Right forelimb (tissue), 1 donor: Measurements from ENCODE around the gene TSPAN11.

Experiments
- DNase-seq: peaks from one replicate; pipeline ENCODE4 v3.0.0-alpha.2; 2018

TSPAN11 gene

DNA sequence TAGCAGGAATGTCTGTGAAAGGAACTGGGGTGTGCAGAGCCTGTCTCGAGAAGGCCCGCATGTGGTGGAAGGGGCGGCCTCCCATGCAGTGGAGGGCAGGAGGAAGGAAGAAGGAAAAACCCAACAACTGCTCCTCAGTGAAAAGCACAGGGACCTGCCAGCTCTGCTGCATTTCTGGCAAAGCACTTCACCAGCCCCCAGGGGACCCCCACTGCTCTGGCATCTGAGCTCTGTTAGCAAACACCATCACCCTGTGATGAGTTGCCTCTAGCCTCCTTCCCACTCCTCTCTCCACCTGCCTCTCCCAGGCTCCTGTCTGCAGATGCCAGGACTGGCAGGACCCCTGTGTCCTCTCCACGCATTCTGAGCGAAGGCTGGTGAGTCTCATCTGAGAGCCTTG, 78.1 kb downstream of the TSPAN11 start:
- DNase-seq = peak; percentile 35

DNA sequence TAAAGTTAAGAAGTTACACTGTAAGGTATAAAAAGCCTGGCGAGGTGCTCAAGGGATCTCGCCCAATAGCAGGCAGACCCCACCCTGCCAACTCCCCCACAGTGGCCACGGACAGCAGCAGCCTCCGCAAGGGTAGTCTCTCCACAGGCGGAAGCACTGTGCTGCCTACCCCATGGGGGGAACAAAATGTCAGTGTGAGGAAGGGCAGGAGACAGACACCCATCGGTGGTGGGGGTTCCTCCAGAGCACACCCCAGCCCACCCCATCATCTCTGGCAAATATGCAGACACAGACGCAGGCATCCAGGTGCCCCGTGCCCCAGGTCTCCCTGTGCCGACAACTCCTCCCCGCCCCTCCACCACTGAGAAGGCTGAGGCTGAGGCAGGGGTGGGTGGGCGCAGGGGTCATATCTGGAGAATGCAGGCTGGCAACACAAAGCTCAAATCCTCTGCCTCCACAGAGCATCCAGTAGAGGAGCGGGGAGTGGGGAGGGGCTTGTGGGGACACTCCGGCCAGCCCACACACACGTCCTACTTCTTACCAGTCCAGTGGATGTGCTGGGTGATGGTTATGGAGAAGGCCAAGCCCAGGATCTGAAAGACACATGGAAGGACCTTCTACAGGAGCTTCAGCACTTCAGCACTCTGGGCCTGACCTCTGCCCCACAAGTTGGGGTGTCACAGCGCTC, 78.9 kb downstream of the TSPAN11 start:
- peak; percentile 37 for DNase-seq

DNA sequence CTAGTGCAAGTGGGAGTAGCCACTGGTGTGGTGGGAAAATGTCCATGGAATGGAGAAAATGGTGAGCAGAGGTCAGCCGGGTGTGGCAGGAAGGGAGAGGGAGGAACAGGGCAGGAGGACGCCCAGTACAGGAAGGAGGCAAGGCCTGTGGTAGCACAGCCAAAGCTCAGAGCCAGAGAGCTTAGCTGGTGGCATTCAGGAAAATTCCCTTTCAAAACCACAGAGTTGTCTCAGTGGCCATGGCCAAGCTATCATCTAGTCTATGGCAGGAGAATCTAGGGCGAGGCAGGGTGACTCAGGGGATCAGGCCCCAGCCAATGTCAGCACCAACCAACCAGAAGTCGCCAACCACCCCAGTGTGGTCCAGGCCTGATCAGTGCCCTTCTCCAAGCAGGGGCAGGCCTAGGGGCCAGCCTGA, 79.4 kb downstream of the TSPAN11 start:
- DNase-seq = peak; percentile 40

DNA sequence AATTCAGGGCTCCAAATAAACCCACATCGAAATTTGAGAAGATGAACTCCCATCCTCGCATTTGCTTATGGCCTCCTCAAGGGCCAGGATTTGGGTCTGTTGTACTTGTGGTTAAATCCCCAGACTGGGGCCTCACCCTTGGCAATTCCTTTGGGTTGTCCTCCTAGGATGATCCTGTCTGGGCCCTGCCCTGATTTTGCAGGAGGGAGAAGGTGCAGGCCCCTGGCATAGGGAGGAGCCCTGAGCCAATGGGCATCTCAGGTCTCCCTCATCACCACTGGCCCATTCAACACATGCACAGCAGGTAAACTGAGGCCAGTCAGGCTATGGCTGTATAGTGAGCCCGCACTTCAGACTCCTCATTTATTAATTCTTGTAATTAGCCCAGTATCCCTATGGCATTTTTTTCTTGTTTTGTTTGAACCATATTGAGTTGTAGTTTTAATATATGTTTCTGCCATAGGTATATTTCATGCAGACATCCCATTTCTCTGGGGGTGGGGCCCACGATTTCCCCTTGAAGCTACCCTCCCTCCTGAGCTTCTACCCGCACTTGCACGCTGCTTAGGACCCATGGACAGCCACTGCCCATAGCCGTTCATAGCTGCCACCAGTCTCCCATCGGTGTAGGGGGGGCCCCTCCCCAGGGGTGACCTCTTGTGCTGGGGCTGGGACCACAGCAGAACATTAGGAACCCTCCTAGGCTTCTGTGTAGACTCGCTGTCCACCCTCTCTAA, 80.0 kb downstream of the TSPAN11 start:
- peak; percentile 35 for DNase-seq

DNA sequence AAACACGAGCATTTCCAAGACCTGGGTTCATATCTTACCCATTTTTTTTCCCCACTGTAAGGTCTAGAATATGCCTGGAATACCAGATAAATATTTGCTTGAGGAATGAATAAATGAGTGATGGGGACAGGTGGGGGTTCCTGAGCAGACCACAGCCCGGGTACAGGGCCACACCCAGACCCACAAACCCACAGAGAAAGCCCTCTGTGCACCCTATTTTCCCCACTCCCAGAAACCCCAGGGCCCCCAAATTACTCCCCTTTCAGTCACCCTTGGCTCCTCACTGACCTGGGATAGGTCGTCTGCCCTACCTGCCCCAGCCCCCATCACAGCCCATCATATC, 80.6 kb downstream of the TSPAN11 start:
- no peak for DNase-seq

DNA sequence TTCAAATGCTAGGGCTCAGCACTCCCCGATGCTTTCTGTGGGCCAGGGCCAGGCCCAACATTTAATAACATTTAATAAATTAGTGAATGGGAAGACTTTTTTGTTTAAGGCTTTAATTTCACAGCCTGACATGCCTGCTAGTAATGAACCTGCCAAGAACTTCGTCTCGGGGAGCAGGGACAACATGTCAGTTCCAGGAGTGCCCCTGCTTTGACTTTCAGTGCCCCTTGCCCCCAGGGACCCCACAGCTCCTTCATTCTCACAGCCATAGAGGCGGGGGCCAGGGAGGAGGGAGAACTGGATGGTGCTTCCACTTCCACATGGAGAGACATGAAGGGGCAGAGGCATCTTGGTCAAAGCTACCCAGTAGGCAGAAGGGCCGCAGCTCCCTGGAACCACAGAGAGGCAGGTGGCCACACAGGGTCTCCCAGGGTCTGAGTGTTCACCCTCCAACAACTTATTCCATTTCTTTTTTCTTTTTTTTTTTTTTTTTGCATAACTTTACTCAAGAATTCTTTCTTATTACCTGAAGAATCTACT, 81.2 kb downstream of the TSPAN11 start:
- DNase-seq = peak; percentile 42

DNA sequence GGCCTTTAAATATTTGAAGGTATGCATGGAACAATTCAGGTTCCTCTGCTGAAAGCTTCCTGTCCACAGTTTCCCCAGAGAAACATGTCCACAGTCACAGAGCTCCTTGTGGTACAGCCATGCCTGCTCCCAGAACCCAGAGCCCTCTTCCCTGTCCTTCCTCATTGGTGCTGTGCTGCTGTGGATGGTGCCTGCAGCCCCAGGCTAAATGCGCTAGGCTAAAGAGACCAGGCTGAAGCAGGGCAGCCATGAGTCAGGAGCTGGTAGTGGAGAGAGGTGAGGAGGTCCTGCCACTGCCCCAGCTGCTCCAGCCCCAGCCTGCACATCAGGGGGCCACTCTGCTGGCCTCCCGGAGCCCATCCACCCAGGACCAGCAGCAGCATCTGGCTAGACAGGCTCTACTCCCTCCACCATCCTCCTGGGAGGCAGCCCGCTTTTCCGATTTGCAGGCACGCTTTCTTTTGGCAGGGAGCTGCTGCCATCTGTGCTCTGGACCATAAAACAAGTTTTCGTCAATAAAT, 81.8 kb downstream of the TSPAN11 start:
- peak; percentile 43 for DNase-seq

DNA sequence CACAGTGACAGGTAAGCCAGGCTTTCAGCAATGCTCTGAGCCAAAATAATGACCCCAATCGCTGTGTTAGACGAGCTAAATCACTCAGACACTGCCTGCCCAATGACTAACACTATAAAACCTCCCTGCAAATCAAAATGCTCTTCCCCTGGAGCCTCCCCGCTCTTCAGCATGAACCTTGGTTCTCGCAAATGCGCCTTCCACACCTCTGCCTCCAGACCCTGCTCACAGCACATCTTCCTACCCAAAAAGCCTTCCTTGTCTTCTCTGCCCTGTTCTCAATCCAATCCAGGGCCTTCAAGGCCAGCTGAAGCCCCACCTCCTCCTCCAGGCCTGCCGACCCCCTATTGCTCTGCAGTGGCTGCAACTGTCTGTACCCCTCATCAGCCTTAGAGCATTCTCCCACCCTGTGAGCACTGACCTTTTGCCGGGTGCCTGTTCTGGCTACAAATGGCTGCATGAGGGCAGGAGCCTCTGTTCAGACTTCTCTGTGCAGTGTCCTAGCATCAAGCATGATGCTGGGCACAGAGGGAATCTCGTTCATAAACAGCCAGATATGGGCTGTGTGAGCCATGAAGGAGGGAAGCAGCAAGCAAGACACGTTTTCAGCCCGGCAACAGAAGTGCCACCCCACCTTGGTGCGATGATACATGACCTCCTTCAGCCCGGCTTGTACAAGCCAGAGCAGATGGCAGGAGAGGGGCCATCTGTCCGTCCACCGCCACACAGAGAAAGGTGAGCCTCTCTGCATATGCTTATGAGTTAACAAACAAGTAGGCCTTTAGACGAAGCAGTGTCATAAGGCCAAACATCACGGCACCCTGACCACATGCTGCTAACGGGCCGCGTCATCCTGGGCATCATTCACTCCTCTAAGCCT, 82.7 kb downstream of the TSPAN11 start:
- peak; percentile 34 for DNase-seq

DNA sequence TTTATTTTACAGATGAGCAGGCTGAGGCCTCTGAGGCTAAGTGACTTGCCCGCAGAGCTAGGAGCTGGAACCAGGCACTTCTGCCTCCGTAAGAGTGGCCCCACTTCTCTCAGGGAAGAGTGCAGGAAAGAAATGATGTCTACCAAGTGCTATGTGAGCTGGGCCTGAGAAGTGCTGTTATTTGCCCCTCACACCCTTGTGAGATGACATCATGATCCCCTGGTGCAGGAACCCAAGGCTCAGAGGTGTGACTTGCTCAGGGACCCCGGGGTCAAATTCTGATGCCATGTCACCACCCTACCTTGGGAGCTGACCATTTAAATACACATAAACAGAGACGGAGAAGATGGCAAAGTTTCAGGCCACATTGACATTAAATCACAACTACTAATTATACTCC, 83.4 kb downstream of the TSPAN11 start:
- DNase-seq = peak; percentile 17

DNA sequence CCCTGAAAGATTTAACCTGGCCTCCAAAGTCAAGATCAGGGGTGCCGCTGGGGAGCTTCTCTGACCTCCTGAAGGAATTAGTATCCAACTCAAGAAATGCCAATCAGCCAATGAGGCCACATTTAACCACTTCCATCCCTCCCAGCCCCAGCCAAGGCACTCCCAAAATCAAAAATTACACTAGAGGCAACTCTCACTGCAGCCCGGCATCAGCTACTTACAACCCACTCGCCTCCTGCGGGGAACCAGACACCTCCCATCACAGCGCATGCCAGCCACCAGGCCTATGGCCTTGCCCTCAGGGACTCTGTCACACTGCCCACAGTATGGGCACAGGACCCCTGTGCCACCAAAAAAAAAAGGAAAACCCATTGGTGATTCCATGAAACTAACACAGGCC, 84.8 kb downstream of the TSPAN11 start:
- DNase-seq = peak; percentile 17

DNA sequence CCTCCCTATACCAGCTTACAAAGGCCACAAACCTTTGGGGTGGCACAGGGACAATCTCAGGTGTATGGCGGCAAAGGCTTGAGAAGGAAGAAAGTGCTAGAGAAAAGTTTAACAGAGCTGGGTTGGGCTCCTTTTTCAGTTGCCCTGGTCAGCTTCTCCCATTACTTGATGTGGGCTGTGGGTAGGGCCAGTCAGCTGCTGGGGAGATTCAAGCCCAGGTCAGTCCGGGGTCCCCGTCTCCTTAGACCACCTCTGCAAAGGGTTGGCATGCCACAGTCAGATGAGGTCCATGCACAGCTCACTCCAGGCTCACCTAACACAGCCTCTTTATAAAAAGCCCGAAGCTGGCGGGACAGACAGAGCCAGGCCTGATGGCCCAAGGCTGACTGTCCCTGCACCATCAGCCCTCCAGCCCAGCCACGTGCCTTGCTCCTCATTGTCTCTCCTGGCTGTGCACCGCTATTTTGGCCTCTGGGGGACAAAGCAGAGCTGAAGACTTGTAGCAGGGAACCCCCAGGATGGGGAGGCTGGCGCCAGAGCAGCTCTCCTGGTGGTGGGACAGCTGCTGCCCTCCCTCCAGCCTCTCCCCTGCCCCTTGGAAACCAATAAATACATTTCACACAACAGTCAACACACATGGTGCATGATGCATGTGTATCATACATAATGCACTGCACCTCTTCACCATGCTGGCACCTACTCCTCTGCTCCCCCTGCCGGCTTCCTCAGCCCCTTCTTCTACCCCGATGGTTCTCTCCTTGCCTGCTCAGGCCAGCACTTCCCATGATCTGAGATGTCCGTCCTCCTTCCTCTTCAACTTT, 85.4 kb downstream of the TSPAN11 start:
- peak; percentile 26 for DNase-seq

DNA sequence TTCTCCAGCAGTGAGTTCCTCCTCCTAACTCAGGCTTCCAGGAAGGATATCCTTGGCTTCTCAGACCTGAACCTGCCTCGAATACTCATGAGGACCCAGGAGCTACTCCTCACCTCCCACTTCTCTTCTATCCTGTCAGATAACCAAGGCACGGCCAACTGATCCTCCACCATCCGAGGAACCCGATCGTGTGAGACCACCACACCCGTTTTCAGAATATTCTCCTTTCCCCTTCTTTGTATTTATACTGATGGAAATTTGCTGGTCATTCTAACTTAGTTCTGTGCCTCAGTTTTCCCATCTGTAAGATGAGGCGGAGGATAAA, 86.0 kb downstream of the TSPAN11 start:
- DNase-seq = peak; percentile 16

DNA sequence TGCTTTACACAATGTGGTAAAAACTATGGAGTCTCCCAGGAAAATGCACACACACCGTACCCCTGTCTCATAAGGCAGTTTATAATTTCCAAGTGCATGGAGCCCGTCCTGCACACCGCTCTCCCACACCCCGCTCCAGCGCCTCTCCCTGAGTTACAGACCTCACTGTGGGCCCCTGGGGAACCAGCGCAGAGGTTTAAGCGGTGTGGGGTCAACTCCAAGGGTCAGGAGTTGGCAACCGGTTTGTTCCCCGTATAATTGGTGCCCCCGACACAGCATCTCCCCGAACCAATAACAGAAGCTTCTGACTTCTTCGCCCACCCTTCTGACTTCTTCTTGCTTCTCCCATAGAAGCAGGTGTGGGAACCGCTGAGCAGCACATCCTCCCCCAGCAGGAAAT, 88.7 kb downstream of the TSPAN11 start:
- DNase-seq = peak; percentile 17

DNA sequence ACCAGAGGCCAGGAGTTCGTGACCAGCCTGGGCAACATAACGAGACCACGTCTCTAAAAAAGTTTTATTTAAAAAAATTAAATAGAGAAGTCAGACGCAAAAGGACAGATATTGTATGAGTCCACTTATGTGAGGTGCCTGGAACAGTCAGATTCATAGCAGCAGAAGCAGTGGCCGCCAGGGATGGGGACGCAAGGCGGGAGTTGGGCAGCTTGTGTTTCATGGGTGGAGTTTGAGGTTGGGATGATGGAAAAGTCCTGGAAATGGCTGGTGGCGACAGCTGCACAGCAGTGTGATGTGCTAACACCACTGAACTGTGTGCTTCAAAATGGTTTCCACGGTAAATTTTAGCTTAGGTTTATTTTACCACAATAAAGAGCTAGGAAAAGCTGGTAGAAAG, 89.5 kb downstream of the TSPAN11 start:
- DNase-seq = peak; percentile 54

DNA sequence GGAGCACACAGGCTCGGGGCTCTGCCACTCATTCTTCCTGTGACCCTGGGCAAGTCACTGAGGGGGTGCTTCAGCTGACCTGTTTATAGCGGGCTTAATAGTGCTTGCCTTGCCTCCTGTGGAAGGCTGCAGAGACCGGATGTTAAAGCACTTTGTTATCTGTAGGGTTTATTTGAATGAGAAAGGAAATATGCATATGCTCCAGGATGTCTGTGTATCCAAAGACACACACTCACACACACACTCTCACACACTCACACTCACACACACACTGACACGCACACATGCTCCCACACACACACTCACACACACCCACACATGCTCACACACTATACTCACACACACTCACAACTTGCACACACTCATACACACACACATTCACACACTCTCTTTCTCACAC, 91.0 kb downstream of the TSPAN11 start:
- DNase-seq = peak; percentile 22

DNA sequence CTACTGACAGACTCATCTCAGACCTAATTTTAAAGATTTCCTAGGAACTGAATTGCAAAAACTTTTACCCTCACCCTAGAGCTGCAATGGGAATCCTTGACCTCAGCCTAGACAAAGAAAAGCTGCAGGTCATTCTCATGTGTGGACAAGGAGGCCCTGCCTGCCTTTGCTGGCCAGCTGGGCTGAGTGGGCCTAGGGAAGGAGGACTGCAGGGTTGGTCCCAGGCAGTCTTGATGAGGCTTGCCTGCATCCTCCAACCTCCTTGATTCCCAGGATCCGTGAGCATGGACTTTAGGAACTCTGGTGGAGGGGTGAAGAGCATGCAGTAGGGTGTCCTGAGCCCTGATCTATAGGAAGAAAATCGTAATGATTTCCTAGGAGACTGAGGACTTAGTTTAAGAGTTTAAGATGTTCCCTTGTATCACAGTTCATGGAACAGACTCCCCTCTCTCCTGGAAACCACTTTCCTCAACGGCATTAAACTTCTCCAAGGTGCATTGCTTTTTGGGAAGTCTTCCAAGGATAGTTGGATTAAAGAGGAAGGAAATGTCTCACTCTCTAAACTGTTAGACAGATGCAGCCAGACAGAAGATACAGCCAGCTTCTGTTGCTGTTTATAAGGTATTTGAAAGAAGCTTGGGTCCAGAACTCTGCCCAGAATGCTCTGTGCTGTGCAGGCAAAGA, 91.7 kb downstream of the TSPAN11 start:
- peak; percentile 48 for DNase-seq

DNA sequence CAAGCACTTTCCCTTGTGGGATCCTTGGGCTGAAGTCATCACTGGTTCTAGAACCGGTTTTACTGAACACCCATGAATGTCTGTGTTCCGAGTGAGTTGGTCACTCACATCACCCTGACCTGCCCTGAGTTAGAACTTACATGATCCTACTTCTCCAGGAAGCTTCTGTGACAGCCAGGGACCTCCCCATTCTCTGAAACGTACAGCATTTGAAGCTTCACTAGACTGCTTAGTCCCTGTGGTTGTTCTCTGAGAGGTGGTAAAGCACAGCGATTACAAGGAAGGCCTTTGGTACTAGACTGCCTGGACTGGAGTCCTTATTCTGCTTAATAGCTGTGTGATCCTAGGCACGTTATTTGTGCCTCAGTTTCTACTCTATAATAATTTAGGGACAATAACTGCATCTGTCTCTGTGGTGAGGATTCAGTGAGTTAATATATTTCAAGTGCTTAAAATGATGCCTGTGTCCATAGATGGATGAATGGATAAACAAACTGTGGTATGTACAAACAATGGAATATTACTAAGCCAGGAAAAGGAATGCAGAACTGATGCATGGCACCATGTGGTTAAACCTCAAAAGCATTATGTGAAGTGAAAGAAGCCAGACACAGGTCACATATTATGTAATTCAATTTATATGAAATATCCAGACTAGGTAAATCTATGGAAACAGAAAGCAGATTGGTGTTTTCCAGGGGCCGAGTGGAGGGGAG, 92.4 kb downstream of the TSPAN11 start:
- peak; percentile 40 for DNase-seq

DNA sequence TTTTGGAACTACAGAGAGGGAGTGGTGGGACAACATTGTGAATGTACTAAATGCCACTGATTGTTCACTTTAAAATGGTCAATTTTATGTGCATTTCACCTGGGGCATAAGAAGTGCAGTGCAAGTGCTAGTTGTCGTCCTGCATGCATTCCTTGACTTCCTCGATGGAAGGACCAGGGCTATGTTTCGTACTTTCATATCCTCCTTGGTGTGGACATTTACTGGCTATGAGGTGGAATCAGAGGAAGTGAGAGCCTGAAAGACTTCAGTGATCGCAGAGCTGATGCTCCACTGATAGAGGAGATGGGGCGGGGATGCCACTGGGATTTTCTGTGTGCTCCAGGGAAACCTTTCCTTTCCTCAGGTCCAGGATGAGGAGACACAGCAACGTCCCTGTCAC, 93.0 kb downstream of the TSPAN11 start:
- DNase-seq = peak; percentile 10

DNA sequence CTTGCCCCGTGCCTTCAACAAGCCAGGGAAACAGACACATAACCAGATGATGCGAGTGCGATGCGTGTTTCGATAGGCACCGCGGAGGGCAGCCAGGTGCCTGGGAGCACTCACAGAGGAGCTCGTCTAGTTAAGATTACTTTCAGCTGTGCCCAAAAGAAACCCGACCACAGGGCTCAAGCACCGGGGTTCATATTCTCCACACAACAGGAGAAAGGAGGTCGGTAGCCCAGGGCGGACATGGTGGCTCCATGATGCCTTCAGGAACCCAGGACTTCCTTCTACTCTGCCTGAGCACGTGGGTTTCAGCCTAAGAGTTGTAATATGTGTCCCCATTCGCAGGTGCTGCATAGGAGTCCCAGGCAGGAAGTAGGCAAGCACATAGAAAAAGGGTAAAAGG, 93.4 kb downstream of the TSPAN11 start:
- DNase-seq = peak; percentile 24

DNA sequence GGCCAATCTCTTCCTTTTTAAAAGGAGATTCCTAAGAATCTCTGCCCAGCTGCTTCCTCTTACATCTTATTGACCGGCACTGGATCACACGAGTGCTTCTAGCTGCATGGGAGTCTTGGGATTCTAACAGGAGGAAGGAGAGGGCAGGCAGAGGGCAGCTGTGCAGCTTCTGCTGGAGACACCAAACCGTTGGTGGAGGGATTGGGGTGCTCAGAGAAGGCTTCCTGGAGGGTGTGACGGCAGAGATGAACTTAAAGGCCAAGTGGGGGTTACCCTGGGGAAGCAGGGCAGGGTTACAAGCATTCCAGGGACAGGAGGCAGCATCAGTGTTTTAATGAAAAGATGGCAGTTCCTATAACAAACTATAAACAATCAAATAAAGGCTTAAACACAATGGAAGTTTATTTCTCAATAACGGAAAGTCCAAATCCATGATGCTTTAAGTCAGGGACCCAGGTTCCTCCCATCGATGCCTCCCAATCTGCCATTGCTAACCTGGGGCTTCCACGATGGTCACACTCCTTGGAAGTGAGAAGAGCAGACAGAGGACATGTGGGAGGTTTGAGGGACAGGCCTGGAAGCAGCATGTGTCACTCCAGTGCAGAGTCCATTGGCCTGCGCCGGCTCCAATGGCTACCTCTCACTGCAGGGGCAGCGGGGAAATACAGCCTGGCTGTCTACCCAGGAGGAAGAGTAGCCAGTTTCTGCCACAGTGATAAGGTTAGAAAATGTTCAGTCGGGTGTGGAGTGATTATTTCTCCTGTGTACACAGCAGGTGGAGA, 94.0 kb downstream of the TSPAN11 start:
- peak; percentile 16 for DNase-seq
